Cardiac fibroblast (primary cell): ENCODE results near the gene STK11.

Experiments used
- DNase-seq, 2 donors: peaks; one replicate each; pipeline versions ENCODE4 v3.0.0 to v3.0.0-alpha.2; 2010; ENCODE audit warnings: low read depth in 2 of 2
- H3K4me3 ChIP-seq, 2 donors: replicated peaks in 1 of 2; 1 replicate in 1 of 2; 2 replicates in 1 of 2; pipeline ENCODE4 v1.5.1; 2011; ENCODE audit warnings: low read depth in 2 of 2, low read length in 2 of 2, mild to moderate bottlenecking in 2 of 2, moderate library complexity in 1 of 2
- CTCF ChIP-seq: IDR thresholded peaks from one replicate; pipeline ENCODE4 v1.5.1; 2011; ENCODE audit warnings: low read depth, mild to moderate bottlenecking, low read length, inconsistent platforms

Gene STK11

GRCh38 chr19:1248139-1248785 lies 42.7 kb downstream of the STK11 start, which contains the start of gene MIDN:
TSS of gene MIDN (plus strand) at chr19:1248583. CDS start at chr19:1250297, 1,714 bp downstream.
- peak; percentile 92 to 95 for DNase-seq
- H3K4me3 ChIP-seq: peak within 1 kb of the TSS; percentile 64 to 74
- peak; percentile 25 for TF ChIP-seq CTCF

- TF ChIP-seq CTCF: peak; percentile 29
- peak in 1 of 2 donors; percentile 86 for DNase-seq
Measured at GRCh38 chr19:1248786-1249297, 43.3 kb downstream of the STK11 start.

GRCh38 chr19:1249298-1249989 lies 43.9 kb downstream of the STK11 start:
- DNase-seq: peak; percentile 96 to 98
- H3K4me3 ChIP-seq: peak overlapping the region; percentile 61 to 74
- TF ChIP-seq CTCF: no peak

More at GRCh38 chr19:1248786-1249297, 43.3 kb downstream of the STK11 start:
- peak overlapping the region; percentile 64 to 74 for H3K4me3 ChIP-seq

- H3K4me3 ChIP-seq: peak overlapping the region; percentile 67 to 81
- TF ChIP-seq CTCF: no peak
- no peak for DNase-seq
Measured at GRCh38 chr19:1249990-1250436, 44.4 kb downstream of the STK11 start.

- peak; percentile 65 to 86 for DNase-seq
- TF ChIP-seq CTCF: no peak
- H3K4me3 ChIP-seq: peak overlapping the region; percentile 67 to 81
Measured at GRCh38 chr19:1250437-1251260, 45.1 kb downstream of the STK11 start.
